Hematopoietic multipotent progenitor cell (in vitro differentiated cells): ENCODE measurements around the gene IGF2BP1. TPM values are rescaled to one million over a fixed set of nuclear protein-coding genes. Genes with fewer than 3 reads are reported as not detected.

ENCODE experiments used
- DNase-seq, 3 donors: peaks; one replicate each; pipeline ENCODE4 v3.0.0-alpha.2; 2011 to 2015; ENCODE audit warnings: low read depth in 2 of 3, low spot score in 2 of 3
- total RNA-seq: library from RNA; depleted of rRNA; stranded (reverse); fragments of >200 nt; gene quantifications from one replicate; pipeline ENCODE4 v1.2.3, GENCODE V29; 2012

Gene IGF2BP1
- total RNA-seq, result under 0.01 TPM

GRCh38 chr17:48997103-48997826, at the start of gene IGF2BP1:
Gene IGF2BP1 (plus strand): TSS chr17:48997385. CDS start chr17:48997746, 361 bp downstream.
- peak in 2 of 3 donors; percentile 62 to 64 for DNase-seq

GRCh38 chr17:48951572-48951971, 45.6 kb upstream of the IGF2BP1 start:
- DNase-seq, result no peak

- DNase-seq, result peak in 2 of 3 donors; percentile 31 to 38
Measured at GRCh38 chr17:48952904-48953303, 44.3 kb upstream of the IGF2BP1 start.

GRCh38 chr17:48954300-48954755, 42.9 kb upstream of the IGF2BP1 start:
- peak in 2 of 3 donors; percentile 18 to 33 for DNase-seq

GRCh38 chr17:48960834-48961515, 36.2 kb upstream of the IGF2BP1 start:
- no peak for DNase-seq

GRCh38 chr17:48961516-48962233, 35.5 kb upstream of the IGF2BP1 start:
- no peak for DNase-seq

- DNase-seq, result no peak
Measured at GRCh38 chr17:48970224-48970623, 27.0 kb upstream of the IGF2BP1 start.

- DNase-seq, result no peak
Measured at GRCh38 chr17:48970865-48971687, 26.1 kb upstream of the IGF2BP1 start.

DNA sequence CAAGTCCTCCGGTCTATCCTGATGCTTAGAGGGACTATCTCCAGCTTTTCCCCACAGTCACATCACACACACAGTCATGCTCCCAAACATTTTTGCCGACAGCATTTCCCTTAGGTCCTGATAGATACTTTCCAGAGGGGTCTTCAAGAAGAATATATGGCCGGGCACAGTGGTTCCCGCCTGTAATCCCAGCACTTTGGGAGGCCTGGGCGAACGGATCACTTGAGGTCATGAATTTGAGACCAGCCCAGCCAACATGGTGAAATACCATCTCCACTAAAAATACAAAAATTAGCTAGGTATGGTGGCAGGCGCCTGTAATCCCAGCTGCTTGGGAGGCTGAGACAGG, 24.5 kb upstream of the IGF2BP1 start:
- no peak for DNase-seq

- no peak for DNase-seq
Measured at GRCh38 chr17:48973806-48974205, 23.4 kb upstream of the IGF2BP1 start.

GRCh38 chr17:48981927-48982539, 15.2 kb upstream of the IGF2BP1 start:
- no peak for DNase-seq

- DNase-seq, result no peak
Measured at GRCh38 chr17:48985436-48986245, 11.5 kb upstream of the IGF2BP1 start.

GRCh38 chr17:48989100-48989499, 8.1 kb upstream of the IGF2BP1 start:
- DNase-seq, result no peak

- no peak for DNase-seq
Measured at GRCh38 chr17:48990882-48991357, 6.3 kb upstream of the IGF2BP1 start.

DNA sequence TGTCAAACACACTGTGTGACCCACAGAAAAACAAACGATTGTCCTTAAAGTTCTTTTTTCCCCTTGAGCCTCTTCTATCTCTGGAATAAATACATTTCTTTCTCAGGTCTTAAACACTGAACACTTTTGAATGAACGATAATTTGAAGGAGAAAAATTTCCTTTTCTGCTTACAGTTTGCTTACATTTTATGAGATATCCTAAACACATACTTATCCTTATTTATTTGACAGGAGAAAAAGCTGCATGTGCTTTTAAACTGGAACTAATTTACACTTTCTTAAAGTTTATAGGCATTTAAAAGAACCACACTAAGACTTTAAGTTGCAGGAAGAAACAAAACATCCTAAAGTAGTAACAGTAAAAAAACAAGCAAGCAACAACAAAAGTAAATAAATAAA, 4.7 kb upstream of the IGF2BP1 start:
- DNase-seq, result peak in 1 of 3 donors; percentile 26

DNA sequence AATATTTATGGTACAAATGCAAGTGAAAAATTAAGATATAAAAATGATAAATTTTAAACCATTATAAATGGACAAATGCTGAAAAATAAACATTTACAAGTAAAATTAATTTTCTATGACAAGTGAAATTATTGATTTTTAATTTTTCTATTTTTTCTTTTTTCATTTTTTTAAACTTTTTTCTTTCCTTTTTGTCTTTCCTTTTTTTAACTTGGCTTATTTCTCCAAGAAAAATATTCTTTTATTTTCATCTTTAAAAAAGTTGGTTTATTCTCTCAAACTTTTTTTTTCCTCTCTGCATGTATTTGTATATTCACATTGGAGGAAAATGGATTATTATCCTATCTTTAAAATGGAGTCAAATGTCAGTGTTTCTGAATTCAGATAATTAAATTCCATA, 3.9 kb upstream of the IGF2BP1 start:
- DNase-seq, result no peak

GRCh38 chr17:48993951-48994350, 3.2 kb upstream of the IGF2BP1 start:
- DNase-seq, result no peak

GRCh38 chr17:48994549-48995303, 2.5 kb upstream of the IGF2BP1 start:
- peak in 1 of 3 donors; percentile 40 for DNase-seq
